ENCODE data around the gene GYPC.

Gene GYPC

DNA sequence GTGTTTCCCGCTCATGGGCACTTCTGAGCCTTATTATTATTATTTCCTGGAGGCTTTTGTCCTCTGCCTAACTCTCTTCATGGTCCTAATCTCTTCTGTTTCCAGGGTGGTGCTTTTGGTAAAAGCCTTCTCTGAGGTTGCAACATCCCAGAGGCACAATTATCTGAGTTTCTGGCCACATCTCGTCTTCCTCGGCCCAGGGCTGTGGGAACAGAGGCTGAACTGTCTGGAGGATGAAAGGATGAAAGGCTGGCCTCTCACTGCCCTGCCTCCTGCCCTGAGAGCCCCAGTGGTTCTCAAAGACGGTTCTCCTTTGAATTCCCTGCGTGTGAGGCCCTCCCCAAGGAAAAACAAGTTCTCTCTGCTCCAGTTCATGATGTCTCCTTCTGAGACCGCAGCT is 13.8 kb downstream of the GYPC start:
- no peak for TF ChIP-seq CTCF (IDR thresholded peaks at IDR 0.05; ENCODE audit: low read depth, low read length)

DNA sequence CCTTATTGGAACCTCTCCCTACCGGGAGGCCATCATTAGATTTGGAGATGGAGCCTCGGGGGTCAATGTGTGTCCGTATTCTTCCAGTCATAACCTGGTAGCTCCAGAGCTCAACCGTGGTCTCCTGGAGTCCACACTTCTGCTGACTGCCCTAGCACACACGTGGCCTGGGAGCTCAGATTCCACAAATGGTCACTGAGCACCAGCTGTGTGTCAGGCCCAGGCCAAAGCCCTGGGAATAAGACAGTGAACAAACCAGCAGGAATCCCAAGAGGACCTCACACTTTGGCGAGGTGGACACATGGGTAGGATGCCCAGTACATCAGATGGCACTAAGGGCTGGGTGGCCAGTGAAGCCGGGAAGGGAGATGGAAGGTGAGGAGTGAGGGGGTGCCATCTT is 15.5 kb downstream of the GYPC start:
- no peak for DNase-seq (ENCODE audit: extremely low read depth, low read depth)
- no peak for TF ChIP-seq CTCF (IDR thresholded peaks at IDR 0.05; ENCODE audit: low read depth, low read length)

More for the DNA sequence above, 13.8 kb downstream of the GYPC start:
- no peak for DNase-seq (ENCODE audit: extremely low read depth, low read depth)

DNA sequence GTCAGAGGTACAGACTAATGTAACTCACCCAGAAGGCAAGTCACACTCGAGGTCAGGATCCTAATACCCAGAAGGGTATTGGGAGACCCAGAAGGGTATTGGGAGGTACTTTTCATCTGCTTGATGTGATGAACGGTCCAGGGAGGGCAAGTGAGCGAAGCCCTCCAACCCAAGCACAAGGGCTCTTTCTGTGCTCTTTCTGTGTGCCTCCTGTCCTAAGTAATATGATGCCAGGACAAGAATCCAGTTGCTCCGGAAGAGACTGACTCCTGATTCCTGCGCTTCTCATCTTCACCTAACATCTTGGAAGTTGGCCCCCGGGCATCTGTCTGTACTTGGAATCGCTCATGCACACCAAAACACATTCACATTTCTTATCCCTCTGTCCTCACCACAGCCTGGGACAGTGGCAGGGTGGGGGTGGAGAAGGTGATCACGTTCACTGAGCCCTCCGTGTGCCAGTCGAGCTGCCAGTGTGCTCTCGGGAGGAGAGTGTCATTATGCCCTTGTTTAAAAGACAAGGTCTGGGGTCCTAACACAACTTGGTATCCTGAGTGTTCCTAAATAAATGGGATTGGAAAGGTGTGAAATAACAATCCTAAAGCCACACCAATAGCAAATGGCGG is 17.1 kb downstream of the GYPC start:
- no peak for TF ChIP-seq CTCF (IDR thresholded peaks at IDR 0.05; ENCODE audit: low read depth, low read length)
- no peak for DNase-seq (ENCODE audit: extremely low read depth, low read depth)

DNA sequence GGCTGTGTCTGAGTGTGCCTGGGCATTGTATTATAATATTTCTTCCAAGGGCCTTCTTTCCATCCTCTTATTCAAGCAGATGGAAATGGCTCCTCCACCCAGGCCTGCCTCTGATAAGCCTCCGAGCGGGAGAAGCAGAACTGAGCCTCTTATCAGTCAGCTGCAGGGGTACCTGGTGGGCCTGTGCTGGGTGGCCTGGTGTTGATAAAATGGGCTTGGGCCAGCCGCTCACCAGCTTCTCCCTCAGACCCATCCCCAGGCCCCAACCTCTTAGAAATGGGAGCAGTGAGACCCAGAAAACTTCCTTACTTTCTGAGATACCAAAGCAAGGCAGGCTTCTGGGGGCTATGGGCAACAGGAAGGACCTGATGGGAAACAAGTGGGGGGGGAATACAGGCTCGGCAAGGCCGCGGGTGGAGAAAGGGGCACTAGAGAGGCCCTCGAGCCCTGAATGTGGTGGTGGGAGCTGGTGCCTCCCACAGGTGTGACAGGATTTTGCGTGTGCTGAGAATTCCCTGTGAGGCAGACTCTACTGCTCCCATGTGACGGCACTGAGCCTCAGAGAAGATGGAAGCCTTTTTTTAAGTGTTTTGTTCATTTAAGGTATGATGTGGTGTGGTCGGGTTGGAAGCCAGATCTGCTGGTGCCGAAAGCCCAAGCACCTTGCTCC is 18.3 kb downstream of the GYPC start:
- no peak for TF ChIP-seq CTCF (IDR thresholded peaks at IDR 0.05; ENCODE audit: low read depth, low read length)
- DNase-seq (ENCODE audit: extremely low read depth, low read depth): no peak

DNA sequence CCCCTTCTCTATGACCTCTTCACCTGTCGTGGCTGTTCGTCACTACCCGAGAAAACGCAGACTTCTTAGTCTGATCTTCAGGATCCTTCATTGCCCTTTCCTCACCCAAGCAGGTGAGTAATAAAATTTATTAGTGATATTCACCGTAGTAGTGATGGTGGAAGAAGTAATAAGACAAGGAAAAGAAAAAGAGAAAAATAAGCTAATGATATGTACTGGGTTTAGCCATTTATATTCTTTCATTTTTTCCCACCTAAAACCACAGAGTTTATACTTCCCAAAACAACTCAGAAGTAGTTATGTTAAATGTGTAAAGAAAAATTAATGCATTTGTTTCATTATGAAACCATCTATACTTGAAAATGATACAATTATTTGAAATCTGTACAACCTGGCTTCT is 19.7 kb downstream of the GYPC start:
- DNase-seq (ENCODE audit: extremely low read depth, low read depth): no peak

DNA sequence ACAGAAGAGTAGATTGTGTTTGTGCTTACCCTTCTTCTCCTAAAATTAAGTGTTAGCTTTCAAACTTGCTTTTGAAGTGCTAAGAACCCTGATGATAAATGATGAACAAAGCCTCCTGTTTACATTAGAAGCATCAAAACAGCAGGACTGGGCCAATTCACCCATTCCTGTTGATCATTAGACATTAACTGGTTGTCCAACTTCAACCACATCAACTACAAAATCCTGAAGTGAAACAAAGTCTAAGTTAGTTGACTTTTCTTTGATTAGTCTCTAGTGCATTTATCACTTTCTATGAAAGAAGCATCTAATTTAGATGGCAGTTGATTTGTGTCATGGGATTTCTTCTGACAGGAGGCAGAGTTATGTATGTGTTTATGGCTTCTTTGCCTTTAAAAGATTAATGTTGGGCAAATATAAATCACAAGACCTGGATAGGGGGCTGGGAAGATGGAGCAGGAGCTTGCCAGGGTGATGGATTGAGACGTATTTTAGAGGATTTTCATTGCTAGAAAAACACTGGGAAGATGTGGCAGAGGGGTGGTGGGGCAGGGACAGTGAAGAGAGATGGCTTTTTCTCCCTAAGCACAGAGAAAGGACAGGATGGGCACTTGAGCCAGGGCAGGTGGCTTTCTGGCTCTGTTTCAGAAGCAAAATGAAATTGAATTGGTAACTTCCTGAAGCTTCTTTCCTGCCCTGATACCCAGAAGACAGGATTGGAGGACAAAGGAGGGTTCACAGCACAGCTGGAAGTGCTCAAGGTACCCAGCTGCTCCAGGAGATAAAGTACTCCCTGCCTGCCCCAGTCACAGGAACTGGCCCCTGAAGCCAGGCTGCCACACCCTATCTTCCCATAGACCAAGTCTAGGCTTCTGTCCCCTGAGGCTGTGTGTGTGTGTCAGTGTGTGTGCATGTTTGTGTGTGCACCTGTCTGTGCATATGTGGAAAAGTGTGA is 20.5 kb downstream of the GYPC start:
- TF ChIP-seq CTCF (IDR thresholded peaks at IDR 0.05; ENCODE audit: low read depth, low read length): no peak
- DNase-seq (ENCODE audit: extremely low read depth, low read depth): no peak

More for the DNA sequence above, 19.7 kb downstream of the GYPC start:
- TF ChIP-seq CTCF (IDR thresholded peaks at IDR 0.05; ENCODE audit: low read depth, low read length): no peak

DNA sequence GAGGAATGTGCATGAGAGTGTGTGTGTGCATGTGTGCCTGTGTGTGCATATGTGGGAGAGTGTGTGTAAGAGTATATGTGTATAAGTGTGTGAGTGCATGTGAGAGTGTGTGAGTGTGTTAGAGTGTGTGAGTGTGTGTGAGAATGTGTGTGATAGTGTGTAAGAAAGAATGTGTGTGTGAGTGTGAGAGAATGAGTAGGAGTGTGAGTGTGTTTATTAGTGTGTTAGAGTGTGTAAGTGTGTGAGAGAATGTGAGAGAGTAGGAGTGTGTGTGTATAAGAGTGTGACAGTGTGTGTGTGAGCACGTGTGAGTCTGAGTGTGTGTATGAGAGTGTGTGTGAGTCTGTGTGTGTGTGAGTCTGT is 21.2 kb downstream of the GYPC start:
- no peak for TF ChIP-seq CTCF (IDR thresholded peaks at IDR 0.05; ENCODE audit: low read depth, low read length)
- no peak for DNase-seq (ENCODE audit: extremely low read depth, low read depth)
